WTC11 (cell line): ENCODE results near the gene CNGA3. TPM values are rescaled to one million over a fixed set of nuclear protein-coding genes. Genes with fewer than 3 reads are reported as not detected.

Experiments used
- ATAC-seq: fragments of 200-7000 bp; cut with Tn5 transposase; 2 replicates; pipeline ENCODE4 v1.10.0; 2021; ENCODE audit warnings: mild to moderate bottlenecking, moderate library complexity
- CTCF ChIA-PET: fragments of 300-600 bp; sonication (Branson Sonifier 250); formaldehyde crosslinking; loops from one replicate; lab custom pipeline; 2021; ENCODE audit warnings: antibody characterized with exemption; lab: Charles Lee
- POLR2A ChIA-PET: fragments of 350-600 bp; sonication (Branson Sonifier 250); formaldehyde crosslinking; loops from one replicate; lab custom pipeline; 2021; ENCODE audit warnings: antibody characterized with exemption; lab: Charles Lee
- DNase-seq: peaks from one replicate; pipeline ENCODE4 v3.0.0; 2021; ENCODE audit warnings: low spot score
- H3K27ac Mint-ChIP-seq: 2 replicates; pipeline ENCODE4 v1.8.0; 2021; ENCODE audit warnings: mixed read lengths
- H3K27me3 Mint-ChIP-seq: 2 replicates; pipeline ENCODE4 v1.8.0; 2021; ENCODE audit warnings: low read depth, mild to moderate bottlenecking, moderate library complexity, mixed read lengths
- H3K36me3 Mint-ChIP-seq: 2 replicates; pipeline ENCODE4 v1.8.0; 2021; ENCODE audit warnings: mixed read lengths
- H3K4me1 Mint-ChIP-seq: 2 replicates; pipeline ENCODE4 v1.8.0; 2022; ENCODE audit warnings: mixed read lengths
- H3K4me3 Mint-ChIP-seq: 2 replicates; pipeline ENCODE4 v1.8.0; 2021; ENCODE audit warnings: mild to moderate bottlenecking, moderate library complexity, mixed read lengths
- H3K9me3 Mint-ChIP-seq: 2 replicates; pipeline ENCODE4 v1.8.0; 2021; ENCODE audit warnings: mixed read lengths
- ATF1 ChIP-seq: sonication (generic); formaldehyde crosslinking; IDR thresholded peaks from 2 replicates; pipeline ENCODE4 v1.8.1; 2023; ENCODE audit warnings: mild to moderate bottlenecking, moderate library complexity, missing genetic modification reagents
- CREB1 ChIP-seq: sonication (generic); formaldehyde crosslinking; IDR thresholded peaks from 2 replicates; pipeline ENCODE4 v1.8.0; 2023; ENCODE audit warnings: mild to moderate bottlenecking, missing genetic modification reagents
- ELF4 ChIP-seq: sonication (generic); formaldehyde crosslinking; IDR thresholded peaks from 2 replicates; pipeline ENCODE4 v1.8.1; 2022; ENCODE audit warnings: low read depth, mild to moderate bottlenecking, moderate library complexity, missing genetic modification reagents
- GABPB1 ChIP-seq: sonication (generic); formaldehyde crosslinking; IDR thresholded peaks from 2 replicates; pipeline ENCODE4 v1.8.1; 2023; ENCODE audit warnings: mild to moderate bottlenecking, missing genetic modification reagents
- HMGA2 ChIP-seq: fragments of 250-450 bp; sonication (Bioruptor Pico); IDR thresholded peaks from 2 replicates; pipeline ENCODE4 v1.4.0; 2021; ENCODE audit warnings: mild to moderate bottlenecking, moderate library complexity
- JAZF1 ChIP-seq: fragments of 250-450 bp; sonication (Bioruptor Pico); IDR thresholded peaks from 2 replicates; pipeline ENCODE4 v1.9.0; 2021; ENCODE audit warnings: moderate library complexity, mild to moderate bottlenecking, inconsistent platforms
- JUN ChIP-seq: sonication (generic); formaldehyde crosslinking; IDR thresholded peaks from 2 replicates; pipeline ENCODE4 v1.8.0; 2023; ENCODE audit warnings: mild to moderate bottlenecking, missing genetic modification reagents
- RELA ChIP-seq: sonication (generic); formaldehyde crosslinking; IDR thresholded peaks from 2 replicates; pipeline ENCODE4 v1.8.1; 2022; ENCODE audit warnings: missing genetic modification reagents, mild to moderate bottlenecking, borderline replicate concordance
- TEAD1 ChIP-seq: sonication (generic); formaldehyde crosslinking; IDR thresholded peaks from 2 replicates; pipeline ENCODE4 v1.8.0; 2022; ENCODE audit warnings: mild to moderate bottlenecking, missing genetic modification reagents
- TEAD4 ChIP-seq: sonication (generic); formaldehyde crosslinking; IDR thresholded peaks from 2 replicates; pipeline ENCODE4 v1.8.0; 2022; ENCODE audit warnings: mild to moderate bottlenecking, missing genetic modification reagents
- ZNF232 ChIP-seq: sonication (generic); formaldehyde crosslinking; IDR thresholded peaks from 2 replicates; pipeline ENCODE4 v1.8.0; 2022; ENCODE audit warnings: mild to moderate bottlenecking, missing genetic modification reagents
- ZNF416 ChIP-seq: fragments of 250-450 bp; sonication (Bioruptor Pico); IDR thresholded peaks from 2 replicates; pipeline ENCODE4 v1.9.0; 2021; ENCODE audit warnings: mild to moderate bottlenecking, inconsistent platforms
- ZNF671 ChIP-seq: fragments of 250-450 bp; sonication (Bioruptor Pico); IDR thresholded peaks from 2 replicates; pipeline ENCODE4 v1.8.0; 2021; ENCODE audit warnings: mild to moderate bottlenecking
- total RNA-seq: library from RNA; stranded (reverse); gene quantifications from 3 replicates; pipeline ENCODE4 v1.2.3, GENCODE V29; 2021
- TF ChIP-seq, protein P1 (sequence below): sonication (generic); formaldehyde crosslinking; IDR thresholded peaks from 2 replicates; pipeline ENCODE4 v1.8.1; 2023; ENCODE audit warnings: mild to moderate bottlenecking, missing genetic modification reagents, moderate library complexity
- TF ChIP-seq, protein P2 (sequence below): sonication (generic); formaldehyde crosslinking; IDR thresholded peaks from 2 replicates; pipeline ENCODE4 v1.8.1; 2023; ENCODE audit warnings: mild to moderate bottlenecking, missing genetic modification reagents
- TF ChIP-seq, protein P3 (sequence below): sonication (generic); formaldehyde crosslinking; IDR thresholded peaks from 2 replicates; pipeline ENCODE4 v1.8.0; 2022; ENCODE audit warnings: missing genetic modification reagents
- TF ChIP-seq, protein P4 (sequence below): sonication (generic); formaldehyde crosslinking; IDR thresholded peaks from 2 replicates; pipeline ENCODE4 v1.8.1; 2022; ENCODE audit warnings: low read depth, missing genetic modification reagents, borderline replicate concordance
- TF ChIP-seq, protein P5 (sequence below): fragments of 250-450 bp; sonication (Bioruptor Pico); IDR thresholded peaks from 2 replicates; pipeline ENCODE4 v2.1.2; 2022; ENCODE audit warnings: mild to moderate bottlenecking, moderate library complexity
- TF ChIP-seq, protein P6 (sequence below): sonication (generic); formaldehyde crosslinking; IDR thresholded peaks from 2 replicates; pipeline ENCODE4 v1.8.1; 2023; ENCODE audit warnings: mild to moderate bottlenecking, moderate library complexity, missing genetic modification reagents

CNGA3 gene
- total RNA-seq, 1 experiment from 2014 or later, result not detected

DNA sequence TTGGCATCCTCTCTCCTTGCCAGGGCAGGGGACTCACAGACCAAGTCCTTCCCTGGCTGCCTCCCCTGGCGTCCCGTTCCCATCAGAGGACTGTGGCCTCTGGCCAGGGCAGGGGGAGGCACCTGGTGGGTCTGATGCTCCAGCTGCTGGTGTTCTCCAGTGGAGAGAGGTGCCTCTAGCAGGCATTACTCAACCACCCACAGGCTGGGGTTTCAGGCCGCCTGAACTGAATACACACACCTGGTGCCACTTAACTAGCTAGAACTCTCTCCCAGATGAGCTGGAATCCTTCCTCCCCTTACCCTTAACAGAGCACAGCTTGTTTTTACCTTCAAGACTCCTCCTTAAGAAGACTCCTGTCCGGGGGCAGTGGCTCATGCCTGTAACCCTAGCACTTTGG is 37.7 kb upstream of the CNGA3 start:
- Mint-ChIP-seq H3K9me3 (peaks cover 7% of the 10 kb centered on the region; the same call in 1 of the 2 replicates), H3K27me3 (0 out of 2 replicates have a peak, but pooled peaks cover 2% of the 10 kb centered on the region), H3K36me3 (no peaks in the 10 kb centered on the region), H3K4me1 (peaks cover 11% of the 10 kb centered on the region), H3K27ac (no peak overlapping the region), H3K4me3 (no peak overlapping the region)
- ChIA-PET POLR2A (no interaction called here), CTCF (no interaction called here)
- no peak for ATAC-seq
- TF ChIP-seq ELF4, result no peak
- no peak for TF ChIP-seq ZNF671 (CRISPR knock-in tag)
- TF ChIP-seq, protein P1, sequence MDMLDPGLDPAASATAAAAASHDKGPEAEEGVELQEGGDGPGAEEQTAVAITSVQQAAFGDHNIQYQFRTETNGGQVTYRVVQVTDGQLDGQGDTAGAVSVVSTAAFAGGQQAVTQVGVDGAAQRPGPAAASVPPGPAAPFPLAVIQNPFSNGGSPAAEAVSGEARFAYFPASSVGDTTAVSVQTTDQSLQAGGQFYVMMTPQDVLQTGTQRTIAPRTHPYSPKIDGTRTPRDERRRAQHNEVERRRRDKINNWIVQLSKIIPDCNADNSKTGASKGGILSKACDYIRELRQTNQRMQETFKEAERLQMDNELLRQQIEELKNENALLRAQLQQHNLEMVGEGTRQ (CRISPR knock-in tag), result no peak
- TF ChIP-seq TEAD1 (CRISPR knock-in tag), result no peak
- TF ChIP-seq, protein P2, sequence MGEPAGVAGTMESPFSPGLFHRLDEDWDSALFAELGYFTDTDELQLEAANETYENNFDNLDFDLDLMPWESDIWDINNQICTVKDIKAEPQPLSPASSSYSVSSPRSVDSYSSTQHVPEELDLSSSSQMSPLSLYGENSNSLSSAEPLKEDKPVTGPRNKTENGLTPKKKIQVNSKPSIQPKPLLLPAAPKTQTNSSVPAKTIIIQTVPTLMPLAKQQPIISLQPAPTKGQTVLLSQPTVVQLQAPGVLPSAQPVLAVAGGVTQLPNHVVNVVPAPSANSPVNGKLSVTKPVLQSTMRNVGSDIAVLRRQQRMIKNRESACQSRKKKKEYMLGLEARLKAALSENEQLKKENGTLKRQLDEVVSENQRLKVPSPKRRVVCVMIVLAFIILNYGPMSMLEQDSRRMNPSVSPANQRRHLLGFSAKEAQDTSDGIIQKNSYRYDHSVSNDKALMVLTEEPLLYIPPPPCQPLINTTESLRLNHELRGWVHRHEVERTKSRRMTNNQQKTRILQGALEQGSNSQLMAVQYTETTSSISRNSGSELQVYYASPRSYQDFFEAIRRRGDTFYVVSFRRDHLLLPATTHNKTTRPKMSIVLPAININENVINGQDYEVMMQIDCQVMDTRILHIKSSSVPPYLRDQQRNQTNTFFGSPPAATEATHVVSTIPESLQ (CRISPR knock-in tag), result no peak
- TF ChIP-seq CREB1 (CRISPR knock-in tag), result no peak
- TF ChIP-seq TEAD4, result no peak
- TF ChIP-seq JAZF1, result no peak
- TF ChIP-seq, protein P3, sequence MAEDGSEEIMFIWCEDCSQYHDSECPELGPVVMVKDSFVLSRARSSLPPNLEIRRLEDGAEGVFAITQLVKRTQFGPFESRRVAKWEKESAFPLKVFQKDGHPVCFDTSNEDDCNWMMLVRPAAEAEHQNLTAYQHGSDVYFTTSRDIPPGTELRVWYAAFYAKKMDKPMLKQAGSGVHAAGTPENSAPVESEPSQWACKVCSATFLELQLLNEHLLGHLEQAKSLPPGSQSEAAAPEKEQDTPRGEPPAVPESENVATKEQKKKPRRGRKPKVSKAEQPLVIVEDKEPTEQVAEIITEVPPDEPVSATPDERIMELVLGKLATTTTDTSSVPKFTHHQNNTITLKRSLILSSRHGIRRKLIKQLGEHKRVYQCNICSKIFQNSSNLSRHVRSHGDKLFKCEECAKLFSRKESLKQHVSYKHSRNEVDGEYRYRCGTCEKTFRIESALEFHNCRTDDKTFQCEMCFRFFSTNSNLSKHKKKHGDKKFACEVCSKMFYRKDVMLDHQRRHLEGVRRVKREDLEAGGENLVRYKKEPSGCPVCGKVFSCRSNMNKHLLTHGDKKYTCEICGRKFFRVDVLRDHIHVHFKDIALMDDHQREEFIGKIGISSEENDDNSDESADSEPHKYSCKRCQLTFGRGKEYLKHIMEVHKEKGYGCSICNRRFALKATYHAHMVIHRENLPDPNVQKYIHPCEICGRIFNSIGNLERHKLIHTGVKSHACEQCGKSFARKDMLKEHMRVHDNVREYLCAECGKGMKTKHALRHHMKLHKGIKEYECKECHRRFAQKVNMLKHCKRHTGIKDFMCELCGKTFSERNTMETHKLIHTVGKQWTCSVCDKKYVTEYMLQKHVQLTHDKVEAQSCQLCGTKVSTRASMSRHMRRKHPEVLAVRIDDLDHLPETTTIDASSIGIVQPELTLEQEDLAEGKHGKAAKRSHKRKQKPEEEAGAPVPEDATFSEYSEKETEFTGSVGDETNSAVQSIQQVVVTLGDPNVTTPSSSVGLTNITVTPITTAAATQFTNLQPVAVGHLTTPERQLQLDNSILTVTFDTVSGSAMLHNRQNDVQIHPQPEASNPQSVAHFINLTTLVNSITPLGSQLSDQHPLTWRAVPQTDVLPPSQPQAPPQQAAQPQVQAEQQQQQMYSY (CRISPR knock-in tag), result no peak
- TF ChIP-seq, protein P4, sequence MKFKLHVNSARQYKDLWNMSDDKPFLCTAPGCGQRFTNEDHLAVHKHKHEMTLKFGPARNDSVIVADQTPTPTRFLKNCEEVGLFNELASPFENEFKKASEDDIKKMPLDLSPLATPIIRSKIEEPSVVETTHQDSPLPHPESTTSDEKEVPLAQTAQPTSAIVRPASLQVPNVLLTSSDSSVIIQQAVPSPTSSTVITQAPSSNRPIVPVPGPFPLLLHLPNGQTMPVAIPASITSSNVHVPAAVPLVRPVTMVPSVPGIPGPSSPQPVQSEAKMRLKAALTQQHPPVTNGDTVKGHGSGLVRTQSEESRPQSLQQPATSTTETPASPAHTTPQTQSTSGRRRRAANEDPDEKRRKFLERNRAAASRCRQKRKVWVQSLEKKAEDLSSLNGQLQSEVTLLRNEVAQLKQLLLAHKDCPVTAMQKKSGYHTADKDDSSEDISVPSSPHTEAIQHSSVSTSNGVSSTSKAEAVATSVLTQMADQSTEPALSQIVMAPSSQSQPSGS (CRISPR knock-in tag), result no peak
- no peak for TF ChIP-seq HMGA2 (CRISPR knock-in tag)
- no peak for TF ChIP-seq ZNF416
- no peak for TF ChIP-seq ATF1 (CRISPR knock-in tag)
- TF ChIP-seq GABPB1 (CRISPR knock-in tag), result no peak
- TF ChIP-seq, protein P5, sequence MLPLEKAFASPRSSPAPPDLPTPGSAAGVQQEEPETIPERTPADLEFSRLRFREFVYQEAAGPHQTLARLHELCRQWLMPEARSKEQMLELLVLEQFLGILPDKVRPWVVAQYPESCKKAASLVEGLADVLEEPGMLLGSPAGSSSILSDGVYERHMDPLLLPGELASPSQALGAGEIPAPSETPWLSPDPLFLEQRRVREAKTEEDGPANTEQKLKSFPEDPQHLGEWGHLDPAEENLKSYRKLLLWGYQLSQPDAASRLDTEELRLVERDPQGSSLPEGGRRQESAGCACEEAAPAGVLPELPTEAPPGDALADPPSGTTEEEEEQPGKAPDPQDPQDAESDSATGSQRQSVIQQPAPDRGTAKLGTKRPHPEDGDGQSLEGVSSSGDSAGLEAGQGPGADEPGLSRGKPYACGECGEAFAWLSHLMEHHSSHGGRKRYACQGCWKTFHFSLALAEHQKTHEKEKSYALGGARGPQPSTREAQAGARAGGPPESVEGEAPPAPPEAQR (CRISPR knock-in tag), result no peak
- no peak for TF ChIP-seq RELA
- no peak for TF ChIP-seq ZNF232 (CRISPR knock-in tag)
- DNase-seq, result no peak

DNA sequence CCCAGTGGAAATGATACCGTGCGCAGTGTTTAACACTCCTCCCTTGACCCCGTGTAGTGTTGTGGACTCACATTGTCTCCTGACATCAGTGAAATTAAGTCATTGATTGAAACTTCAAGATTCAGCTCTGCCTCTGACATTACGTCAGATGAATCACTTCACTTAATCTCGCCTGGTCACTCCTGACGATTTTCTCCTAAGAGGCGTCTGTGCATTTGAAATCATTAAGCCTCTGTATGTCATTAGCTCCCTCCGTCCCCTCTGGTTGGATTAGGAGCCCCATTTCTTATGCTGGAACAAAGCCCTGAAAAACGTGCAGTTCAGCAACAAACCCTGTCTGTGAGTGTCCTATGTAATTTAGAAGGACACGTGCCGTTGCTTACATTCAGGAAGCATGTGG is 36.7 kb upstream of the CNGA3 start:
- H3K36me3 Mint-ChIP-seq, result no peaks in the 10 kb centered on the region
- 0 out of 2 replicates have a peak, but pooled peaks cover 2% of the 10 kb centered on the region for H3K27me3 Mint-ChIP-seq
- H3K4me1 Mint-ChIP-seq, result peaks cover 15% of the 10 kb centered on the region
- H3K27ac Mint-ChIP-seq, result no peak overlapping the region
- TF ChIP-seq JUN, result no peak
- TF ChIP-seq, protein P6, sequence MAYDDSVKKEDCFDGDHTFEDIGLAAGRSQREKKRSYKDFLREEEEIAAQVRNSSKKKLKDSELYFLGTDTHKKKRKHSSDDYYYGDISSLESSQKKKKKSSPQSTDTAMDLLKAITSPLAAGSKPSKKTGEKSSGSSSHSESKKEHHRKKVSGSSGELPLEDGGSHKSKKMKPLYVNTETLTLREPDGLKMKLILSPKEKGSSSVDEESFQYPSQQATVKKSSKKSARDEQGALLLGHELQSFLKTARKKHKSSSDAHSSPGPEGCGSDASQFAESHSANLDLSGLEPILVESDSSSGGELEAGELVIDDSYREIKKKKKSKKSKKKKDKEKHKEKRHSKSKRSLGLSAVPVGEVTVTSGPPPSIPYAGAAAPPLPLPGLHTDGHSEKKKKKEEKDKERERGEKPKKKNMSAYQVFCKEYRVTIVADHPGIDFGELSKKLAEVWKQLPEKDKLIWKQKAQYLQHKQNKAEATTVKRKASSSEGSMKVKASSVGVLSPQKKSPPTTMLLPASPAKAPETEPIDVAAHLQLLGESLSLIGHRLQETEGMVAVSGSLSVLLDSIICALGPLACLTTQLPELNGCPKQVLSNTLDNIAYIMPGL (CRISPR knock-in tag), result no peak
- TF ChIP-seq, all 79 proteins: peak for 0
- H3K4me3 Mint-ChIP-seq, result no peak overlapping the region
- POLR2A ChIA-PET, result no interaction called here
- peaks cover 5% of the 10 kb centered on the region; the same call in 1 of the 2 replicates for H3K9me3 Mint-ChIP-seq
- DNase-seq (no peak), ATAC-seq (no peak)
- CTCF ChIA-PET, result no interaction called here
